OCI-LY1 (cell line): ENCODE measurements around the gene GALNT2.
A peak's percentile ranks its signal among the peaks of the same experiment; 100 is the strongest.

Experiments used
- H2AFZ ChIP-seq: fragments of 200-600 bp; sonication (generic), shearing (Covaris generic); 2 replicates; pipeline ENCODE4 v1.6.0; 2014; ENCODE audit warnings: antibody characterized with exemption, mild to moderate bottlenecking, low read length
- H3F3A ChIP-seq: fragments of 200-600 bp; sonication (generic), shearing (Covaris generic); 2 replicates; pipeline ENCODE4 v1.6.0; 2014; ENCODE audit warnings: mild to moderate bottlenecking, antibody characterized with exemption, low read length, moderate library complexity; ENCODE audit not compliant: insufficient read depth
- H3K27ac ChIP-seq: fragments of 200-600 bp; sonication (generic); 2 replicates; pipeline ENCODE4 v1.5.1; 2014; ENCODE audit warnings: low read length, mixed run types, mild to moderate bottlenecking, low read depth; ENCODE audit not compliant: poor library complexity, severe bottlenecking
- H3K27me3 ChIP-seq: fragments of 200-600 bp; sonication (generic); 2 replicates; pipeline ENCODE4 v1.6.0; 2014; ENCODE audit warnings: antibody characterized with exemption, mild to moderate bottlenecking, low read length, moderate library complexity; ENCODE audit not compliant: insufficient read depth
- H3K36me3 ChIP-seq: fragments of 200-600 bp; sonication (generic); 2 replicates; pipeline ENCODE4 v1.6.1; 2014; ENCODE audit warnings: mild to moderate bottlenecking, antibody characterized with exemption, low read length, moderate library complexity, mixed read lengths; ENCODE audit not compliant: insufficient read depth
- H3K4me1 ChIP-seq: fragments of 200-600 bp; sonication (generic); 2 replicates; pipeline ENCODE4 v1.5.1; 2014; ENCODE audit warnings: mild to moderate bottlenecking, low read length, moderate library complexity; ENCODE audit not compliant: insufficient read depth, severe bottlenecking
- H3K4me2 ChIP-seq: fragments of 200-600 bp; sonication (generic), shearing (Covaris generic); 2 replicates; pipeline ENCODE4 v1.6.1; 2014; ENCODE audit warnings: low read length
- H3K4me3 ChIP-seq: fragments of 200-600 bp; sonication (generic); 2 replicates; pipeline ENCODE4 v1.5.1; 2014; ENCODE audit warnings: low read length, low read depth, mild to moderate bottlenecking, mixed read lengths; ENCODE audit not compliant: poor library complexity, severe bottlenecking
- H3K79me2 ChIP-seq: fragments of 200-600 bp; shearing (Covaris generic); 2 replicates; pipeline ENCODE4 v1.6.1; 2016; ENCODE audit warnings: mixed run types, low read length, mixed read lengths; ENCODE audit not compliant: insufficient read depth
- H3K9ac ChIP-seq: fragments of 200-600 bp; sonication (generic), shearing (Covaris generic); 2 replicates; pipeline ENCODE4 v1.6.1; 2014; ENCODE audit warnings: mild to moderate bottlenecking, low read length, mixed read lengths
- H3K9me2 ChIP-seq: fragments of 200-600 bp; sonication (generic), shearing (Covaris generic); 2 replicates; pipeline ENCODE4 v1.6.1; 2014; ENCODE audit warnings: low read depth, mild to moderate bottlenecking, low read length, mixed read lengths
- H3K9me3 ChIP-seq: fragments of 200-600 bp; shearing (Covaris generic); 2 replicates; pipeline ENCODE4 v1.6.1; 2014; ENCODE audit warnings: low read length, mixed read lengths
- H4K20me1 ChIP-seq: fragments of 200-600 bp; sonication (generic), shearing (Covaris generic); 2 replicates; pipeline ENCODE4 v1.6.0; 2016; ENCODE audit warnings: mild to moderate bottlenecking, low read length; ENCODE audit not compliant: insufficient read depth
- CTCF ChIP-seq: fragments of 200-600 bp; sonication (generic), shearing (Covaris generic); IDR thresholded peaks from 2 replicates; pipeline ENCODE4 v1.5.1; 2017; ENCODE audit warnings: mild to moderate bottlenecking, antibody characterized with exemption, low read length, moderate library complexity, mixed read lengths
- EZH2 ChIP-seq: fragments of 200-600 bp; sonication (generic), shearing (Covaris generic); IDR thresholded peaks from 2 replicates; pipeline ENCODE4 v1.8.0; 2017; ENCODE audit warnings: borderline replicate concordance, mixed run types, mild to moderate bottlenecking, antibody characterized with exemption, low read length, moderate library complexity, mixed read lengths

GALNT2 gene

GRCh38 chr1:230109895-230110667, 43.0 kb downstream of the GALNT2 start:
- Histone ChIP-seq H3K9ac (peak overlapping the region; percentile 38; the same call in 1 of the 2 replicates), H3K4me2 (peak overlapping the region; percentile 62; the same call in 1 of the 2 replicates), H3K79me2 (peaks cover 20% of the 10 kb centered on the region; the same call in 1 of the 2 replicates), H2AFZ (no peak overlapping the region), H3K4me3 (no peak overlapping the region), H3K9me2 (no peaks in the 10 kb centered on the region), H3K36me3 (peaks cover 13% of the 10 kb centered on the region), H3K27ac (peak overlapping the region; percentile 95), H3K27me3 (no peaks in the 10 kb centered on the region), H3K4me1 (peaks cover 86% of the 10 kb centered on the region), H4K20me1 (no peaks in the 10 kb centered on the region), H3K9me3 (no peaks in the 10 kb centered on the region), H3F3A (0 out of 2 replicates have a peak, but pooled peaks cover 5% of the 10 kb centered on the region)
- TF ChIP-seq CTCF, result peak; percentile 33
- TF ChIP-seq EZH2, result no peak

- Histone ChIP-seq H3K9me3 (no peaks in the 10 kb centered on the region), H3K4me2 (peak overlapping the region; percentile 62; the same call in 1 of the 2 replicates), H4K20me1 (no peaks in the 10 kb centered on the region), H3K27ac (peak overlapping the region; percentile 95), H3K27me3 (no peaks in the 10 kb centered on the region), H3K9ac (no peak overlapping the region; the same call in 1 of the 2 replicates), H3K9me2 (no peaks in the 10 kb centered on the region), H3K4me1 (peaks cover 77% of the 10 kb centered on the region), H3K36me3 (peaks cover 19% of the 10 kb centered on the region), H3K79me2 (peaks cover 20% of the 10 kb centered on the region; the same call in 1 of the 2 replicates), H3F3A (0 out of 2 replicates have a peak, but pooled peaks cover 5% of the 10 kb centered on the region), H2AFZ (no peak overlapping the region), H3K4me3 (no peak overlapping the region)
- TF ChIP-seq CTCF (no peak), EZH2 (no peak)
Observed at GRCh38 chr1:230110971-230111370, 43.9 kb downstream of the GALNT2 start.

GRCh38 chr1:230112131-230112701, 45.2 kb downstream of the GALNT2 start:
- Histone ChIP-seq H2AFZ (no peak overlapping the region), H3K79me2 (peaks cover 11% of the 10 kb centered on the region; the same call in 1 of the 2 replicates), H3K36me3 (peaks cover 27% of the 10 kb centered on the region), H3K27ac (peak overlapping the region; percentile 95), H3K4me1 (peaks cover 74% of the 10 kb centered on the region), H3K4me2 (peak overlapping the region; percentile 62), H3K4me3 (peak overlapping the region; percentile 26), H3K9ac (peak overlapping the region; percentile 58), H4K20me1 (no peaks in the 10 kb centered on the region), H3K9me2 (no peaks in the 10 kb centered on the region), H3F3A (0 out of 2 replicates have a peak, but pooled peaks cover 5% of the 10 kb centered on the region), H3K27me3 (no peaks in the 10 kb centered on the region), H3K9me3 (no peaks in the 10 kb centered on the region)
- TF ChIP-seq CTCF (no peak), EZH2 (no peak)
